GM12872 (cell line): ENCODE data around the gene CACNG3.

Experiments used
- CTCF ChIP-seq: IDR thresholded peaks from 3 replicates; pipeline ENCODE4 v1.5.1; 2011; ENCODE audit warnings: low read depth, mild to moderate bottlenecking, low read length, moderate library complexity; ENCODE audit not compliant: insufficient read depth

CACNG3 gene

DNA sequence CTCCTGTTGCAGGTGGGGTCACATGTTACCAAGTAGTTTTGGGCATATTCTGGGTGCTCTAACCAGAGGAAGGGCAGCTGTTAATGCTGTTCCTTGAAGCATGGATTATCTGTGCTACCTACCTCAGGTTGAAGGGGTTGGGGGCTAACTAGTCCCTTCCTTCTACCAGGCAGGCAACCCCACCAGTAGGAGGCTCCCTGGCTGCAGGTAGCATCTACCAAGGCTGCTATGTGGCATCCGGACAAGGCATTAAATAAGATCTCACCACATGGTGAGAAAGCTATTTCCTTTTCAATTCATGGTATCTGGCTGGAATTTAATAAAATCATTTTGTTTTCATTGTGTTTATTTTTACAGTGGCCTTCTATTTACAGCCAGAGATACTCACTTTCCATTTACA lies 62.5 kb downstream of the CACNG3 start:
- peak; percentile 15; the same call in 1 of the 3 replicates for TF ChIP-seq CTCF

DNA sequence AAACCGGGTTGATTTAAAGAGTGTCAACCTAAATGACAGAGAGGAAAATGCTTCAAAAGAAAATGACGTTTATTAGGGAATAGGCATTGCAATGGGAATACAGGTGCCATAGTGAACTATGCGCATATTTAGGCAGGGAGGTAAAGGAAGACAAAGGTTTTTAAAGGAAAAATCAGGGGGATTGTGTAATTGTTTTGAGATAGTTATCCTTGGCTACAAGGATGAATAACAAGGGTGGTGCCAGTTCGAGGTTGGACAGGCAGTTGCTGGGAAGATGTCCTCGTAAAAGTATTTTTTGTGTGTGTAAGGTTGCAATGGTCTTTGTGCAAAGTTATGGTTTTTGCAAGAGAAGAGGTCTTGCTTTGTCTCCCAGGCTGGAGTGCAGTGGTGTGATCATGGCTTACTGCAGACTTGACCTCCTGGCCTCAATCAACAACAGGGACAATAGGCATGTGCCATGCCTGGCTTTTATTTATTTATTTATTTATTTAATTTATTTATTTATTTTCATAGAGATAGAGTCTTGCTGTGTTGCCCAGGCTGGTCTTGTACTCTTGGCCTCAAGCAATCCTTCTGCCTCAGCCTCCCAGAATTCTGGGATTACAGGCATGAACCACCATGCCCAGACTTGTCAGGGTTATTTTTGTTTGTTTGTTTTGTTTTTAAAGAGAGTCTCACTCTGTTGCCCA lies 63.1 kb downstream of the CACNG3 start:
- no peak for TF ChIP-seq CTCF

- TF ChIP-seq CTCF = no peak
These were observed 66.0 kb downstream of the CACNG3 start for GRCh38 chr16:24322106-24322505.

DNA sequence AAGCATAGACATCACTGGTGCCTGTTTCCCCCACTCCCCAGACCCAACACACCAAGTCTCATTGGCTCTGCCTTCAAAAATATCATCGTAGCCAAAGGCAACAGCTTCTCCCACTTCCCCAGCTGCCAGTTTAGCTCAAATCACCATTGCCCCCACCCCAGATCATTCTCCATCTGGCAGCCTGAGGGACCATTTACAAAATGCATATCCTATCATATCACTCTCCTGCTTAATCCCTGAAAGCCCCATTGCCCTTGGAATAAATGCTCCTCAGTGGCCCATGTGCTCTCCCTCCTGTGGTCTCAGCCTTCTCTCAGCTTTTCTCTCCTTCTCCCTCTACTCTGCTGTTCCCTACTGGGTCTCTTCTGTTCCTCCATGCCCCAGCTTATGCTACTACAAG lies 68.3 kb downstream of the CACNG3 start:
- TF ChIP-seq CTCF = no peak

DNA sequence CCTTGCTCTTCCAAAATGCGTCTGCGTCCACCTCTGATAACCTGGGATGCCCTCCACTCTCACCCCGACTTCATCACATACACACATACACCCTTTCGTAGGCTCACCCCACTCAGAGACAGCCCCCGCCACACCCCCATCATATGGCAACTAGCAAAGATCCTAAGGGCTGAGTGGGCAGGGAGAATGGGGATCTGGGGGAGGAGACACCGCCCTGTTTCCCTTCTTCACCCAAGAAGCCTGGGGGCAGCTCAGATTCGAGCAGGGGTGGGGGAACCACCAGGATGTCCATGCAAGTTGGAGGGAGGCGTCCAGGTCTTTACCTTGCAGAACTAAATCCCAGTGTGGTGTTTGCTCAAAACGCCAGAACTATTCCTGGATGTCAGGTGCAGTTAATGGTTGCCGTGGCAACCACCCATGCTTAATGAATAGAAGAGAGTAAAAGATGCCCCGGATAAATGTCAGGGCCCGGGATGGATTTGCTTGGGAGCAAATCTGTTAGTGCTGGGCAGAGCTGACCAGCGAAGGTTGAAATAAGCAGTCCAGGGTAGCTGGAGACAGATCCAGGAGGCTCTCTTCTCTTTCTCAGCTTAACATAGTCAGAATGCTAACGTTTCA lies 72.8 kb downstream of the CACNG3 start:
- TF ChIP-seq CTCF = no peak

GRCh38 chr16:24332178-24332577 lies 76.0 kb downstream of the CACNG3 start:
- TF ChIP-seq CTCF = no peak

DNA sequence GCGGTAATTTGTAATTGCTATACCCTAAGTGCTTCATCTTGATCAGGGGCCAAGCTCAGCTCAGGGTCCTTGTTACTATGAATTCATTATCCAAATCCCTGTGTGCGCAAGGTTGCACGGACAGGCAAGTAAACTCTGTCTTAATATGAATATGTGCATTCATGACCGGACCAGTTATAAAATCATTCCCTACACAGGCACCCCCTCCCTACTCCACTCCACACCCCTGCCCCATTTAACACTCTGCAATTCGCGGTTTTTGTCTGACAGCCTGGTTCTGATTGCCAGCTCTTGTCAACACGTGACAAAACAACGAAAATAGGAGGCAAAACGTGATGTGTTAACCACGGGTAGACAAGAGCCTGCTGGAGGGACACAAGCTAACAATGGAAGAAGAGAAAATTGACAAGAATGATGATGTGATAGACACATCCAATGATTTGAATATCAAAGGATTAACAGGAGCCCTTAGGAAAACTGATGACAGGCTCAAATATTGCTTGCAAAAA lies 76.5 kb downstream of the CACNG3 start:
- TF ChIP-seq CTCF = no peak
